AG09309 (cell line): Measurements from ENCODE around the gene CLEC11A.
"Not testable (repeated sequence)": the region's sequence is repeated elsewhere in the genome, so short reads cannot be mapped to it uniquely, and the experiment has no call there.

Experiments
- DNase-seq: peaks from one replicate; pipeline ENCODE4 v3.0.0-alpha.2; 2010; ENCODE audit warnings: low read depth
- H3K4me3 ChIP-seq: 2 replicates; pipeline ENCODE4 v1.5.1; 2011; ENCODE audit warnings: mild to moderate bottlenecking, low read depth, low read length, moderate library complexity; ENCODE audit not compliant: control insufficient read depth
- TF ChIP-seq, protein P1 (sequence below): IDR thresholded peaks from 2 replicates; pipeline ENCODE4 v1.5.1; 2011; ENCODE audit warnings: mild to moderate bottlenecking, low read depth, low read length, inconsistent platforms; ENCODE audit not compliant: insufficient read depth, control insufficient read depth; ENCODE audit errors: missing control alignments

The CLEC11A gene

DNA sequence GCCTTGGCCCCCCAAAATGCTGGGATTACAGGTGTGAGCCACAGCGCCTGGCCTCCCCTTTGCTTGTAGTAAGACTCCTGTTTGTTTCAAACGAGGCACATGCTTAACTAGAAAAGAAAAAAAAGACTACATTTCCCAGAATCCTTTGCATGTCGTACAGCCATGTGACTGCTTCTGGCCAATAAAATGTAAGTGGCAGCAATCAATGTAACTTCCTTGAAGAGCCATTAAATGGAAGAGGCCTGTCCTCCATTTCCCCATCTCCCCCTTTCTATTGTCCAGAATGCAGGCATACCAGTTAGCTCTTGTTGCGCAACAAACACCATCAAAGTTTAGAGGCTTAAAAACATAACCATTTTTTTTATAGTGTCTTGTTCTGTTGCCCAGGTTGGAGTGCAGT lies 36.7 kb downstream of the CLEC11A start:
- no peak for DNase-seq

DNA sequence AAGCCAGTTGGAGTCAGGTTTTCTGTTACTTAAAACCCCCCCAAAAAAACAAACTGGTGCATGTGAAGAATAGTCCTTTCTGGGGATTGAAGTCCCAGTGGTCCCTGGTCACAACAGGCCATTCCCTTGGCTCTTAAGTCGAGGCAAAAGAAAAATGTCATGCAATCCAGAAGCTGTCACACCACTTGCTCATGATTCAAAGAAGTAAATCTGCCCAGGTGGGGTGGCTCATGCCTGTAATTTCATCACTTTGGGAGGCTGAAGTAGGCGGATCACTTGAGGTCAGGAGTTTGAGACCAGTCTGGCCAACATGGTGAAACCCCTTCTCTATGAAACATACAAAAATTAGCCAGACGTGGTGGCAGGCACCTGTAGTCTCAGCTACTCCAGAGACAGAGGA lies 38.3 kb downstream of the CLEC11A start:
- DNase-seq, H3K4me3 ChIP-seq: not testable (repeated sequence)

More for the DNA sequence above, 36.7 kb downstream of the CLEC11A start:
- no peak overlapping the region for H3K4me3 ChIP-seq
- TF ChIP-seq, protein P1, sequence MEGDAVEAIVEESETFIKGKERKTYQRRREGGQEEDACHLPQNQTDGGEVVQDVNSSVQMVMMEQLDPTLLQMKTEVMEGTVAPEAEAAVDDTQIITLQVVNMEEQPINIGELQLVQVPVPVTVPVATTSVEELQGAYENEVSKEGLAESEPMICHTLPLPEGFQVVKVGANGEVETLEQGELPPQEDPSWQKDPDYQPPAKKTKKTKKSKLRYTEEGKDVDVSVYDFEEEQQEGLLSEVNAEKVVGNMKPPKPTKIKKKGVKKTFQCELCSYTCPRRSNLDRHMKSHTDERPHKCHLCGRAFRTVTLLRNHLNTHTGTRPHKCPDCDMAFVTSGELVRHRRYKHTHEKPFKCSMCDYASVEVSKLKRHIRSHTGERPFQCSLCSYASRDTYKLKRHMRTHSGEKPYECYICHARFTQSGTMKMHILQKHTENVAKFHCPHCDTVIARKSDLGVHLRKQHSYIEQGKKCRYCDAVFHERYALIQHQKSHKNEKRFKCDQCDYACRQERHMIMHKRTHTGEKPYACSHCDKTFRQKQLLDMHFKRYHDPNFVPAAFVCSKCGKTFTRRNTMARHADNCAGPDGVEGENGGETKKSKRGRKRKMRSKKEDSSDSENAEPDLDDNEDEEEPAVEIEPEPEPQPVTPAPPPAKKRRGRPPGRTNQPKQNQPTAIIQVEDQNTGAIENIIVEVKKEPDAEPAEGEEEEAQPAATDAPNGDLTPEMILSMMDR, result no peak

DNA sequence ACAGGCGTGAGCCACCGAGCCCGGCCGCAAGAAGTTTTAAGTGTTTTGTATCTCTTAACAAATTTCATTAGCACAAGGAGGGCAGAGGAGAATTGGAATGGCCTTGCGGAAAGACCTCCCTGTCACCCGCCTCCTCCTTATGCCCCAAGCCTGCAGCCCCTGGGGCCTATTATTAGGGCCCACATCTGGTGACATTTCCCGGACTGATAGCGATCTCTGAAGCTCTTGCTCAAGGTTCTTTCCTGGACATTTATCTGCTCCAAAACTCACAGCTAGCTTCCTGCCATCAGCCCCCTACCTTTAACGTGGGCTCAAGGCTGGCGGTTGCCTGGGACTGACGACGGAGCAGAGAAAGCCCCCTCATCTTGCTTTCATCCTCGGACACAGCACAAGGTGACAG lies 40.4 kb downstream of the CLEC11A start:
- not testable (repeated sequence) for H3K4me3 ChIP-seq, DNase-seq

DNA sequence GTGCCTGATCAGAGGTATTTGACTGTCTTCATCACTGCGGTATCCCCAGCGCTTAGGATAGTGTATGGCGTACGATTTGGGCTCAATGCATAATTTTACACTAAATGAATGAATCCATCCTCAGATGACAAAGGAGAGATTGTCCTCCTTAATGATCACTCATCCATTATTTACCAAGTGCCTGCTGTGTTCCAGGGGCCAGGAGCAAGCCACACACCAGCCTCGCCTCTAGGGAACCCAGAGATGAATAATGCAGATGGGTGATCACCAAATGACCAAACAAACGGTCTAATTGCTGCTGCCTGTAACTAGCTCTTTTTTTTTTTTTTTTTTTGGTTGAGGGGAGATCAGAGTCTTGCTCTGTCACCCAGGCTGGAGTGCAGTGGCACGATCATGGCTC lies 41.2 kb downstream of the CLEC11A start:
- DNase-seq, result no peak
- TF ChIP-seq, protein P1, result no peak
- no peak overlapping the region for H3K4me3 ChIP-seq

DNA sequence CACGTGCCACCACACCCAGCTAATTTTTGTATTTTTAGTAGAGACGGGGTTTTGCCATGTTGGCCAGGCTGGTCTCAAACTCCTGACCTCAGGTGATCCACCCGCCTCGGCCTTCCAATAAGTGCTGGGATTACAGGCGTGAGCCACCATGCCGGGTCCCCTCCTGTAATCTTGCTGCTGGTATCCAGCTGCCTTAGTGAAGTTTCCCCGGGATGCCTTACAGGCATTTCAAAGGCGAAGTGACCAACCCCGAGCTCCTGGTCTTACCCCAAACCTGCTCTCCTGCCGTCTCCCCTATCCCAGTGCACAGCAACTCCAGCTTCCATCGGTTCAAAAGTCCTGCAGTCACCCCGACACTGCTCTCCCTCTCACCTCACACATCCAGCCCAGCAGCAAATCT lies 43.6 kb downstream of the CLEC11A start:
- not testable (repeated sequence) for DNase-seq

DNA sequence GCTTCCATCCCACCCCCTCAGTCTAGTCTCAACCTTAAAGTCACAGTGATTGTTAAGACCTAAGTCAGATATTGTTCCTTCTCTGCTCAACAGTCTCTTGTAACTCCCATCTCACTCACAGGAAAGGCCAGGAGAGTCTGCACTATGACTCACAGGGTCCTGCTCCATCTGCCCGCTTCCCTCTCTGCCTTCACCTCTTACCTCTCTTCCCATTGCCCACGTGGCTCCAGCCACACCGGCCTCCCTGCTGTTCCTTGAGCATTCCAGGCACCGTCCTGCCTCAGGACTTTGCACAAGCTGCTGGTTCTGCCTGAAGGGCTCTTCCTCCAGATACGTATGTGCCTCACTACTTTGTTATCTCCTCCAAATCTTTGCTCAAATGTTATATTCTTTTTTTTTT lies 44.1 kb downstream of the CLEC11A start:
- not testable (repeated sequence) for H3K4me3 ChIP-seq, DNase-seq

More for the DNA sequence above, 43.6 kb downstream of the CLEC11A start:
- not testable (repeated sequence) for H3K4me3 ChIP-seq

DNA sequence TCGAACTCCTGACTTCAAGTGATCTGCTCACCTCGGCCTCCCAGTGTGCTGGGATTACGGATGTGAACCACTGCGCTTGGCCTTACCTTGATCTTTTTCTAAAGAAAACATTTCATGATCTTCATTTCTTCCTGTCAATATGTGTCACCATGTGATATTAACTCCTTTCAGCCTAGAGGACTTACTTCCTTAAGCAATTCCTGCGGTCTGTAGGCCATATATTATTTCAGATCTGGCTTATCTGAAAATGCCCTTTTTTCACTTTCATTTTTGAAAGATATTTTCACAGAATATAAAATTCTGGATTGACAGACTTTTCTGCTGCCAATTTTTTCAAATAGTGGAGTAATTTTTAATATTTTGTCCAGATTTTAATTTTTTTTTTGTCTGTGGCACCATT lies 45.1 kb downstream of the CLEC11A start:
- H3K4me3 ChIP-seq, result no peak overlapping the region
- DNase-seq, result no peak
- TF ChIP-seq, protein P1, result no peak

DNA sequence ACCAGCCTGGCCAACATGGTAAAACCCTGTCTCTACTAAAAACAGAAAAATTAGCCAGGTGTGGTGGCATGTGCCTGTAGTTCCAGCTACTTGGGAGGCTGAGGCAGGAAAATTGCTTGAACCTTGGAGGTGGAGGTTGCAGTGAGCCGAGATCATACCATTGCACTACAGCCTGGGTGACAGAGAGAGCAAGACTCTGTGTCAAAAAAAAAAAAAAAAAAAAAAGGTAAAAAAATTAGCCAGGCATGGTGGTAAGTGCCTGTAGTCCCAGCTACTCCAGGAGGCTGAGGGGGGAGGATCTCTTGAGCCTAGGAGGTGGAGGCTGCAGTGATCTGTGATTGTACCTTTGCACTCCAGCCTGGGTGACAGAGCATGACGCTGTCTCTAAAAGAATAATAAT lies 47.0 kb downstream of the CLEC11A start, which contains the start of gene GPR32:
Gene GPR32, plus strand, starts transcription at position 301 of the 400 bp plus-strand sequence. CDS start 137 bp downstream, outside the sequence.
- not testable (repeated sequence) for H3K4me3 ChIP-seq, DNase-seq

DNA sequence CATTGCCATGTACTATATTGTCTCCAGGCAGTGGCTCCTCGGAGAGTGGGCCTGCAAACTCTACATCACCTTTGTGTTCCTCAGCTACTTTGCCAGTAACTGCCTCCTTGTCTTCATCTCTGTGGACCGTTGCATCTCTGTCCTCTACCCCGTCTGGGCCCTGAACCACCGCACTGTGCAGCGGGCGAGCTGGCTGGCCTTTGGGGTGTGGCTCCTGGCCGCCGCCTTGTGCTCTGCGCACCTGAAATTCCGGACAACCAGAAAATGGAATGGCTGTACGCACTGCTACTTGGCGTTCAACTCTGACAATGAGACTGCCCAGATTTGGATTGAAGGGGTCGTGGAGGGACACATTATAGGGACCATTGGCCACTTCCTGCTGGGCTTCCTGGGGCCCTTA lies 47.7 kb downstream of the CLEC11A start:
- TF ChIP-seq, protein P1, result no peak
- no peak for DNase-seq
- no peak overlapping the region for H3K4me3 ChIP-seq

DNA sequence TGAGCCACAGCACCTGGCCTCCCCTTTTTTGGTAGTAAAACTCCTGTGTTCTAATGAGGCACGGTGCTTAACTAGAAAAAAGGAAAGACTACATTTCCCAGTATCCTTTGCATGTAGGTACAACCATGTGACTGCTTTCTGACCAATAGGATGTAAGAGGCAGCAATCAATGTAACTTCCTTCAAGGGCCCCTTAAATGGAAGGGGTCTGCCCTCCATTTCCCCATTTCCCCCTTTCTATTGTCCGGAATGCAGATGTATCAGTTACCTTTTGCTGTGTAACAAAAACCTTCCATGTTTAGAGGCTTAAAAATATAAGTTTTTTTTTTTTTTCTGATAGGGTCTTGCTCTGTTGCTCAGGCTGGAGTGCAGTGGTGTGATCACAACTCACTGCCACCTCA lies 49.3 kb downstream of the CLEC11A start:
- DNase-seq, result no peak
- no peak overlapping the region for H3K4me3 ChIP-seq
- TF ChIP-seq, protein P1, result no peak

DNA sequence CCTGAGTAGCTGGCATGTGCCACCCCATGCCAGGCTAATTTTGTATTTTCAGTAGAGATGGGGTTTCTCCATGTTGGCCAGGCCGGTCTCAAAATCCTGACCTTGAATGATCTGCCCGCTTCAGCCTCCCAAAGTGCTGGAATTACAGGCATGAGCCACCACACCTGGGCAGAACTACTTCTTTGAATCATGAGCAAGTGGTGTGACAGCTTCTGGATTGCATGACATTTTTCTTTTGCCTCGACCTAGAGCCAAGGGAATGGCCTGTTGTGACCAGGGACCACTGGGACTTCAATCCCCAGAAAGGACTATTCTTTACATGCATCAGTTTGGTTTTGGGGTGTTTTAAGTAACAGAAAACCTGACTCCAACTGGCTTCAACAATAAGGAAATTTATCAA lies 49.7 kb downstream of the CLEC11A start:
- DNase-seq, H3K4me3 ChIP-seq: not testable (repeated sequence)

DNA sequence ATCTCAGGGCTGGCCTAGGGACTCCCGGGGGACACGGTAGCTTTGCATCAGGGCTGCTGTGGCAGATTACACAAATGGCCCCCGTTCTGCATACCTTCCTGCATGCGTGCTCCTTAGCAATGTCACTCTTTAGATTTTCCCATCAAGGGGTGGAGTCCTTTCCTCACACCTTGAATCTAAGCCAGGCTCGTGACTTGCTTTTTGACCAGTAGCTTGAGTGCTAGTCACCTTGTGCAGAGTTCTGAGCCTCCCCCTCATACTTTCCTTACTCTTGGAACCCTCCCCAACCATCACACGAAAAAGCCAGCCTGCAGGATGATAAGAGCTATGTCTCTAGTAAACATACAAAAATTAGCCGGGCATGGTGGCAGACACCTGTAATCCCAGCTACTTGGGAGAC lies 50.3 kb downstream of the CLEC11A start:
- not testable (repeated sequence) for H3K4me3 ChIP-seq, DNase-seq
